ENCODE results near the gene PLA2G12B. TPM values are rescaled to one million over a fixed set of nuclear protein-coding genes. Genes with fewer than 3 reads are reported as not detected.
"Not testable (repeated sequence)": the region's sequence is repeated elsewhere in the genome, so short reads cannot be mapped to it uniquely, and the experiment has no call there.

PLA2G12B gene
- polyA plus RNA-seq, 3 donors = not detected

DNA sequence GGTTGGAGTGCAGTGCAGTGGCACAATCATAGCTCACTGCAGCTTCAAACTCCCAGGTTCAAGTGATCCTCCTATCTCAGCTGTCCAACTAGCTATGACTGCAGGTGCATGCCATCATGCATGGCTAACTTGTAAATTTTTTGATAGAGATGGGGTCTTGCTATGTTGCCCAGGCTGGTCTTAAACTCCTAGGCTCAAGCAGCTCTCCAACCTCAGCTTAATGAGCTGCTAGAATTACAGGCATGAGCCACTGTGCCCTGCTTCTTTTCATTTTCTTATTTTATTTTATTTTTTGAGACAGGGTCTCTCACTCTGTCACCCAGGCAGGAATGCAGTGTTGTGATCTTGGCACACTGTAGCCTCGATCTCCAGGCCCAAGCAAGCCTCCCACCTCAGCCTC lies 7.6 kb downstream of the PLA2G12B start:
- 88 to 96% (median 91%) methylated on average over 1 of the region's 1 CpG for WGBS, 3 donors

DNA sequence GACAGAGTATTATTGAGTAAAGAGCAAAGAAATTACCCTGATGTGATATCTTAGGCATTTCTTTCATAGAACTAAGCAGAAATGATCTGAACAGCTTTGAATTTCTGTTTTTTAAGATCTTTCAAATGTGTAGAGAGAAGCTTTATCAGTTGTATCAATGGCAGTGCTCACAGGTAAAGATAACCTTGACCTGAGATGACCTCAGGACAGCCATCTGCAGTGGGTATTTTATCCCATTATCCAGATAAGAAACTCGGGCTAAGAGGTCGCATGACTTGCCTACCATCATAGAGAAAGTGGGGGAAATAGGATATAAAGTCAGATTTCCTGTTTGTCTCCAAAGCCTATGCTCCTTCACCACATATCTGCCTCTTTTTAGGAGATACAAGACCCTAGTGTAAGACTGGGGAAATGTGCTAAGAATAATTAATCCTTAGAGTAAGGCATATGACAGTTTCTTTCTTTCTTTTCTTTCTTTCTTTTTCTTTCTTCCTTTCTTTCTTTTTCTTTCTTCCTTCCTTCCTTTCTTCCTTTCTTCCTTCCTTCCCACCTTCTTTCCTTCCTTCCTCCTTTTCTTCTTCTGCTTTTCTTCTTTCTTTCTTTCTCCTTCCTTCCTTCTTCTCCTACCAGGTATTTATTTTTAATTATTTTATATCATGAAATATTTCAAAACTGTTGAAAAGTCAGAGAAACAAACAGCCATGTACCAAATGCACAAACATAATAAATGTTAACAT lies 10.9 kb downstream of the PLA2G12B start:
- WGBS, 3 donors = 47 to 73% (median 68%) methylated on average over 2 of the region's 2 CpGs
- no peak overlapping the region for H3K27ac ChIP-seq (ENCODE audit: low read depth, low read length)

More for the DNA sequence above, 7.6 kb downstream of the PLA2G12B start:
- H3K27ac ChIP-seq (ENCODE audit: low read depth, low read length) = no peak overlapping the region

DNA sequence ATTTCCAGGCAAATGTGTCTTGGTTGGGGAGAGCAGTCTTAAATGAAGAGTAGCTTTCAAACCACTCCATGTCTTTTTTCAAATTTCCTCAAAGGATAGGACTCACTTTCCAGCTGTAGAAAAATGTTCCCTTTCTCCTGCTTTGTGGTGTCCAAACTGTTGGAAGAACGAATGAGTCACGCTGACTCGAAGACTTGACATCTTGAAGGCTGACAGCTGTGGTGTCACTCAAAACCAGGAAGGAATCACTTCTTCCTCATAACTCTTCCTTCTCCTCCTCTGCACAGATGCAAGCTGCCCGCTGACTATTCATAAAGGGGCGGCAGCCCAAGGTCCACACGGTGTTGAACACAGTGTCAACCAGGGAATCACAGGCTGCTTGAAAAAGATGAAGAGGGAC lies 19.2 kb downstream of the PLA2G12B start:
- WGBS, 3 donors = 87 to 89% (median 89%) methylated on average over 6 of the region's 6 CpGs
- H3K27ac ChIP-seq (ENCODE audit: low read depth, low read length) = no peak overlapping the region

DNA sequence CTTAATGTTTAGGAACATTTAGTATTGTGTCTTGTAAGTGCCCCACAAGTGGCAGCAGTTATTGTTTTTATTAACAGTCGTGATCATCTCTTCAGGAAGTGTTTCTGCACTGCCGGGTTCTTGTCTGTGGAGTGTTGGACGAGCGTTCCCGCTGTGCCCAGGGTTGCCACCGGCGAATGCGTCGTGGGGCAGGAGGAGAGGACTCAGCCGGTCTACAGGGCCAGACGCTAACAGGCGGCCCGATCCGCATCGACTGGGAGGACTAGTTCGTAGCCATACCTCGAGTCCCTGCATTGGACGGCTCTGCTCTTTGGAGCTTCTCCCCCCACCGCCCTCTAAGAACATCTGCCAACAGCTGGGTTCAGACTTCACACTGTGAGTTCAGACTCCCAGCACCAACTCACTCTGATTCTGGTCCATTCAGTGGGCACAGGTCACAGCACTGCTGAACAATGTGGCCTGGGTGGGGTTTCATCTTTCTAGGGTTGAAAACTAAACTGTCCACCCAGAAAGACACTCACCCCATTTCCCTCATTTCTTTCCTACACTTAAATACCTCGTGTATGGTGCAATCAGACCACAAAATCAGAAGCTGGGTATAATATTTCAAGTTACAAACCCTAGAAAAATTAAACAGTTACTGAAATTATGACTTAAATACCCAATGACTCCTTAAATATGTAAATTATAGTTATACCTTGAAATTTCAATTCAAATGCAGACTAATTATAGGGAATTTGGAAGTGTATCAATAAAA lies 22.2 kb downstream of the PLA2G12B start:
- H3K27ac ChIP-seq (ENCODE audit: low read depth, low read length) = no peak overlapping the region
- WGBS, 3 donors = 89 to 91% (median 90%) methylated on average over 20 of the region's 20 CpGs

DNA sequence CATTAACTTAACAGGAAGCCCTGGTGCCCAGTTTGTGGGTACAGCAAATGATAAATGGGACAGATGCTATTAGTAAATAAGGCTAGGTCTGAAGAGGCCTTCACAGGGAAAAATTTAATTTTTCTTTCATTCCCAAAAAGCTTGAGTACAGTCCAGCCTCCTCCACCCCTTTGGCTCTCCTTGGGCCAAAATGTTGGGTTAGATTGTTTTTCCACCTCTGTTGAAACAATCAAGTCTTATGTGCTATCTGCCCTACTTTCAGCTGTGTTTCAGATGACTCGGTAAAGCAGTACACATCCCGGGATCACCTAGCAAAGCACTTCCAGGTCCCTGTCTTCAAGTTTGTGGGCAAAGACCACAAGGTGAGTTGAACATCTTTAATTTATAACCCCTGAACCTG lies 24.3 kb downstream of the PLA2G12B start:
- H3K27ac ChIP-seq (ENCODE audit: low read depth, low read length) = no peak overlapping the region
- WGBS, 3 donors = 74 to 85% (median 82%) methylated on average over 2 of the region's 2 CpGs

DNA sequence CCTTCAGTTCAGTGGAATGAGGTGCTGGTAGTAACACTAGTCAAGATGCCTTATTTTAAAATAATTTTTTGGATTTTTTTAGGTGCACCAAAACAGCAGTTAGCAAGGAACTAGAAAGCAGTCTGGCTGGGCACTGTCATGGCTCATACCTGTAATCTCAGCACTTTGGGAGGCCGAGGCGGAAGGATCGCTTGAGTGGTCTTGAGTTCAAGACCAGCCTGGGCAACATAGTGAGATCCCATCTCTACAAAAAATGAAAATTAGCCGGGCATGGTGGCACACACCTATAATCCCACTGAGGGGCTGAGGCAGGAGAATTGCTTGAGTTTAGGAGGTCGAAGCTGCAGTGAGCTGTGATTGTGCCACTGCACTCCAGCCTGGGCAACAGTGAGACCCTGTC lies 25.8 kb downstream of the PLA2G12B start:
- 88 to 96% (median 95%) methylated on average over 5 of the region's 5 CpGs for WGBS, 3 donors
- no peak overlapping the region for H3K27ac ChIP-seq (ENCODE audit: low read depth, low read length)

DNA sequence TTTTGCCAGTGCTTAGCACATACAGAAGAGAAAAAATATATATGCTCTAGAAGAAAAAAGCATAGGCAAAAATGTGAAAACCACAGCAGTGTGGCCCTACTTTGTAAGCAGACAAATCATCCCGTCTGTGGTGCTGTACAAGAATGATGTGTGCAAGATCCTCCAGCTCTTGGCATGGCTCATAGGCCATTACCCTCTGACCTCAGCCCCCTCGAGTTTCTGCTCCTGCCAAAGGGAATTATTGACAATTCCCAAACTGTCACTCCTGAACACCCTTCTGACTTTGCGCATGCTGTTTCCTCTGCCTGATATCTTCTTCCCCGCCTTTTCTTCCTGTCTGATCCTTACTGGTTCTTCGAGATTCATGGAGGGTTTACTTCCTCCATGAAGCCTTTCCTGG lies 27.1 kb downstream of the PLA2G12B start:
- no peak overlapping the region for H3K27ac ChIP-seq (ENCODE audit: low read depth, low read length)
- WGBS, 3 donors = 61 to 72% (median 66%) methylated on average over 5 of the region's 5 CpGs

DNA sequence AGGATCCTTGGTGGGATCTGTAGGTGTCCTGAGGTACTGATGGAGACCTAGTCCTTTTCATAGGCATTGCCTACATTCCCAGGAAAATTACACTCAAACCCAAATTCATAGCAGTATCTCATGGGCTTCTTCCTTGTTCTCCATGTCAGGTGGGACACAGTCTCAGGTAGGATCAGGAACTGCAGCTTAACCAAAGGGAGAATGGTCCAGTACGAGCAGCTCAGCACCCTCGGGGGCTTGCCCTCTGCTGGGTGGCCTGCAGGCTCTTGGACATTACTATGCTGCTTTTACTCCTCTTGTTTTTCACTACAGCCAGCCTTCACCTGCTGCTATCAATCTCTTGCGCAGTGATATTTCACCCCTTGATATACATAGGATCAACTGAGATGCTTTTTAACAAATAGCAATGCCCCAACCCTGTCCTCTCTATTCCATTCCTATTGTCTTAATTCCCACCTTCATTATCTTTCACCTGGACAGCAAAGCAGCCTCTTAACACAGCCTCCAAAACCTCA lies 28.6 kb downstream of the PLA2G12B start:
- WGBS, 3 donors = 85 to 93% (median 88%) methylated on average over 3 of the region's 3 CpGs
- H3K27ac ChIP-seq (ENCODE audit: low read depth, low read length) = no peak overlapping the region

DNA sequence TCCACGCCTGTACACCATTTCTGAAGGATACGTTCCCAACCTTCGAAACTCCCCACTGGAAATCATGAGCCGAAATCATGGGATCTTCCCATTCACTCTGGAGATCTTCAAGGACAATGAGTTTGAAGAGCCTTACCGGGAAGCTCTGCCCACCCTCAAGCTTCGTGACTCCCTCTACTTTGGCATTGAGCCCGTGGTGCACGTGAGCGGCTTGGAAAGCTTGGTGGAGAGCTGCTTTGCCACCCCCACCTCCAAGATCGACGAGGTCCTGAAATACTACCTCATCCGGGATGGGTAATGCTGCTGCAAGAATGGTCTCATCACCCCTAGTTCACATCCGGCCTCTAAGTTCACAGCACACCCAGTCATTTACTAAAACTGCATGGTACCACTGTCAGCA lies 30.3 kb downstream of the PLA2G12B start:
- H3K27ac ChIP-seq (ENCODE audit: low read depth, low read length) = no peak overlapping the region
- WGBS, 3 donors = 94 to 95% (median 95%) methylated on average over 13 of the region's 13 CpGs

DNA sequence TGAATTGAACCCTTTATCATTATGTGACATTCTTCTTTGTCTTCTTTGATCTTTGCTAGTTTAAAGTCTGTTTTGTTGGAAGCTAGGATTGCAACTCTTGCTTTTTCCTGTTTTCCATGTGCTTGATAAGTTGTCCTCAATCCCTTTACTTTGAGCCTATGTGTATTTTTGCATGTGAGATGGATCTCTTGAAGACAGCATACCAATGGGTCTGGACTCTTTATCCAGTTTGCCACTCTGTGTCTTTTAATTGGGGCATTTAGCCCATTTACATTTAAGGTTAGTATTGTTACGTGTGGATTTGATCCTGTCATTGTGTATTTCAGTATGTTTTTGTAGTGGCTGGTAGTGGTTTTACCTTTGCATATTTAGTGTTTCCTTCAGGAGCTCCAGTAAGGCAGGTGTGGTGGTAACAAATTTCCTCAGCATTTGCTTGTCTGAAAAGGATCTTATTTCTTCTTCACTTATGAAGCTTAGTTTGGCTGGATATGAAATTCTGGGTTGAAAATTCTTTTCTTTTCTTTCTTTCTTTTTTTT lies 33.4 kb downstream of the PLA2G12B start:
- H3K27ac ChIP-seq (ENCODE audit: low read depth, low read length) = not testable (repeated sequence)
- WGBS, 3 donors = 83 to 97% (median 93%) methylated on average over 1 of the region's 1 CpG

DNA sequence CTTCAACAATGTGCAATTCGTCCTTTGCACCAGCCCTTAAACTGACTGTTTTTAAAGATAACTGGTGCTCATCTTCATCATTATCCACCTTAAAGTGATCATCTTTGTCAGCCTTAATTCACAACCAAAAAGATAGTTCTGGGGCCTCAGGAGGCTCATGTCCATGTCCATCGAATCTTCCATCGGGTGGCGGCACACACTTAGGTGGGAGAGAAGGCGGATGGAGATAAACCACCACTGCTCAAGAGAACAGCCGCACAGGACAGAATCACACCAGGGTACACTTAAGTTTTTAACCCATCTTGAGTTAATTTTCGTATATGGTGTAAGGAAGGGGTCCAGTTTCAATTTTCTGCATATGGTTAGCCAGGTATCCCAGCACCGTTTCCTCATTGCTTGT lies 36.3 kb downstream of the PLA2G12B start:
- no peak overlapping the region for H3K27ac ChIP-seq (ENCODE audit: low read depth, low read length)
- 86 to 94% (median 94%) methylated on average over 8 of the region's 8 CpGs for WGBS, 3 donors

DNA sequence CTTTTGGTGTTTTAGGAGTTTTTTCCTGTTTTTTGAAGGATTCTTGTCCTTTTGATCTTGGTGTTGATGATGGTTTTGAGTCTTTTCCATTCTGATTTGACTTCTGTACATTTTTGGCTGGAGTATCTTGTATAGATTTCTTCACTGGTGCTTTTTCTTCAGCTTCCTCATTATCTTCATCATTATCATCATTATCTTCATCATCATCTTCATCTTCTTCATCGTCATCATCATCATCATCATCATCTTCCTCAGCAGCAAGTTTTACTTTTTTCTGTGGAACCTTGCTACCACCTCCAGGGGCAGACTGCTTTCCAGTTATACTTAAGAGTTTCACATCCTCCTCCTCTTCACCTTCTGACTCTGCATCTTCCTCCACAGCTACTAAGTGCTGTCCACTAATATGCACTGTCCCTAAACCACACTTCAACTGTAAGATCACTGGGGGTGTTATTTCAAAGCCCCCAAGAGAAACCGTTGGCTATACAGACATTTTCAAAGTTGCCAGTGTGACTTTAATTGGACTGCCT lies 36.7 kb downstream of the PLA2G12B start:
- WGBS, 3 donors = 58 to 89% (median 89%) methylated on average over 2 of the region's 2 CpGs
- not testable (repeated sequence) for H3K27ac ChIP-seq (ENCODE audit: low read depth, low read length)

DNA sequence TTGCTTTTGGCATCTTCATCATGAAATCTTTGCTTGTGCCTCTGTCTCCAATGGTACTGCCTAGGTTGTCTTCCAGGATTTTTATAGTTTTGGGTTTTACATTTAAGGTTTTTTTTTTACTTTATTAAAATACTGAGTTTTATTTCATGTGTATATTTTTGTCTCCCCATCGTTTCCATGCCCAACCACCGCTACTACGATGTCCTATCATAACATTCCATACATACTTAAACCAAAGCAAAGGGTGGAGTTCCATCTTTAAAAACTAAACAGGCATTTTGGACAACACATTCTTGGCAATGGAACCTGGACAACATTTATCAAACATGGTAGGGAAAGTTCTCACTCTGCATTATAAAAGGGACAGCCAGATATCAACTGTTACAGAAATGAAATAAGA lies 37.4 kb downstream of the PLA2G12B start:
- 53 to 74% (median 65%) methylated on average over 3 of the region's 3 CpGs for WGBS, 3 donors
- H3K27ac ChIP-seq (ENCODE audit: low read depth, low read length) = not testable (repeated sequence)

DNA sequence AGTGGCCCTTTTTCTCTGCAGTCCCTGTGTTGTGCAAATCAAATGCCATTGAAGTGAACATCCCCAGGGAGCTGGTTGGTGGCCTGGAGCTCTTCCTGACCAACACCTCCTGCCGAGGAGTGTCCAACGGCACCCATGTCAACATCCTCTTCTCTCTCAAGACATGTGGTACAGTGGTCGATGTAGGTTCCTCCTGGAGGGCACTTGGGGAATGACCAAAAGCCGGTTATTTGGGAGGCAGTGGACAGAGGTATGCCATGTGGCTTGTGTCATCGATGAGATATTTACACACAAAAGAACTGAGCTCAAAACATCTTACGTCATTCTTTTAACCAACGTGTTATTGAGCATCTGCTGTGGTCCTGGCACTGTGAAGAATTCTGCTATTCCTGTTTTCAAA lies 41.3 kb downstream of the PLA2G12B start:
- H3K27ac ChIP-seq (ENCODE audit: low read depth, low read length) = no peak overlapping the region
- 82 to 83% (median 83%) methylated on average over 7 of the region's 7 CpGs for WGBS, 3 donors

DNA sequence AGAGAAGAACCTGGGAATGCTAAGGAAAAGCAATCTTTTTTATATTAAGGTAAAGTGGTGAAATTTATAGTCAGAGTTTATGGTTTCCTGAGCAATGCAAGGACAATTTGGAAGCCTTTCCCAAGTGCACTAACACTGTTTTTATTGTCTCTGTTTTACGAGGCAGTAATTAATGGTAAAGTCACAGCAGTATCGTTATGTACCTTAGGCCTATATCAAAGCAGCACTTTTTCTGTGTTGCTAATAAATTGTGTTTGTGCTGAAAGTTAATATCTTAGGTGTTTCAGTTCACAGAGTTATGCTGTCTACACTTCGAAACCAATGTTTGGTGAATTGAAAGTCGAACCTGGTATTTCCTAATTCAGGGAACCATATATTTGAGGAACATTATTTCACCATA lies 41.9 kb downstream of the PLA2G12B start:
- H3K27ac ChIP-seq (ENCODE audit: low read depth, low read length) = no peak overlapping the region
- 87 to 89% (median 88%) methylated on average over 4 of the region's 4 CpGs for WGBS, 3 donors

DNA sequence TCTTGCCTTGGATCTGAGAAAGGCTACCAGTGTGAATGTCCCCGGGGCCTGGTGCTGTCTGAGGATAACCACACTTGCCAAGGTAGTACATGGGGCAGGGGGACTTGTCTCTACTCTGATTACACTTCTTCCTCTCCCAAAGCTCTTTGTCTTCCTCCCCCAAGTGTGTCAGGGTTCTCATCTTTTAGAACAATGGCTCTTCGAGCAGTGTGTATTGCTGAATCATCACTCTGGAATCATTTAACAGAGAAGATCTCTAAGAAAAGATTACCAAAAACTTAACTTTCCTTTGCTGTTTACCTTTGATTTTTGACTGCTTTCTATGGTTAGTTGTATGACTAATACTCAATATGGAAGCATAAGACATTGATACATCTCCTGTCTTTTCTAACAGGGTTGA lies 42.8 kb downstream of the PLA2G12B start:
- 89 to 96% (median 92%) methylated on average over 2 of the region's 2 CpGs for WGBS, 3 donors
- no peak overlapping the region for H3K27ac ChIP-seq (ENCODE audit: low read depth, low read length)

DNA sequence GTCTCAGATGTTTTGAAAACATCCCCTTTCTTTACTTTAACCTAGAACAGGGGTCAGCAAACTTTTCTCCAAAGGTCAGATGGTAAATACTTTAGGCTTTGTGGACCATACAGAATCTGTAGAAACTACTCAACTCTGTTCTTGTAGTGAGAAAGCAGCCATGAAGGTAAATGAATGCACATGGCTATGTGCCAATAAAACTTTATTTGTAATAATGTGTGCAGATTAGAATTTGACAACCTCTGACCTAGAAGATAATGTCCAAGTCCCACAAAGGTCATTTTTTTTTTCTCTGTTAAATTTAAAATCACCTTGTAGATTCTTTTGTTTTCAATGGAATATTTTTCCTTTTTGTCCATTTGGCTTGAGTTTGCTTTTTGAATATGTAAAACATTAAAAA lies 43.9 kb downstream of the PLA2G12B start:
- H3K27ac ChIP-seq (ENCODE audit: low read depth, low read length) = no peak overlapping the region

DNA sequence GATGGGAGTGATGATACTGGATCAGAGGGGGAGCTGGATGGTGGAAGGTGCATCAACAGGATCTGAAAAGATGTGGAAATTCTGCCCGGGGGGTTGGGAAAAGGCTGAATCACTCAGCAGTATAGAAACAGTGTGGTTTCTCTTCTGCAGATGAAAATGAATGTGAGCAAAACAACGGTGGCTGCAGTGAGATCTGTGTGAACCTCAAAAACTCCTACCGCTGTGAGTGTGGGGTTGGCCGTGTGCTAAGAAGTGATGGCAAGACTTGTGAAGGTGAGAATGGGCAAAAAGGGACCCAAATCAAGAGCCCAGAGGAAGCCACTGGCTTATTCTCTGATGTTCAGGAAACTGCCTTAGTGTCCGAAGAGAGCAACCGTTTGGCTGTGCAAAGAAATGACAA lies 48.2 kb downstream of the PLA2G12B start:
- 84 to 90% (median 86%) methylated on average over 6 of the region's 6 CpGs for WGBS, 3 donors
- H3K27ac ChIP-seq (ENCODE audit: low read depth, low read length) = no peak overlapping the region

DNA sequence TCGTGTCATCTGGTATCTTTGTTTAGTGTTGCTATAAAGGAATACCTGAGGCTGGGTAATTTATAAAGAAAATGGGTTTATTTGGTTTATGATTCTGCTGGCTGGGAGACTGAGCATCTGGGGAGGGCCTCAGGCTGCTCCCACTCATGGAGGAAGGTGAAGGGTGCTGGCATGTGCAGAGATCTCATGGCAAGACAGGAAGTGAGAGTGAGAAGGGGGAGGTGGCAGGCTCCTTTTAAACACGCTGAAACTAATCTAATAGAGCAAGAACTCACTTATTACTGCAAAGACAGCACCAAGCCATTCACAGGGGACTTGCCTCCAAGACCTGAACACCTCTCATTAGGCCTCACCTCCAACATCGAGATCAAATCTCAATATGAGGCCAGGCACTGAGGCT lies 49.8 kb downstream of the PLA2G12B start:
- 80 to 92% (median 84%) methylated on average over 3 of the region's 3 CpGs for WGBS, 3 donors

More for the DNA sequence above, 49.8 kb downstream of the PLA2G12B start:
- no peak overlapping the region for H3K27ac ChIP-seq (ENCODE audit: low read depth, low read length)

Data from adipose tissue (tissue), 3 donors.